Activated T-cell treated with anti-CD3 and anti-CD28 coated beads for 24 hours (primary cell): Measurements from ENCODE around the gene TRAPPC4.
A peak's percentile ranks its signal among the peaks of the same experiment; 100 is the strongest.
"Not testable (repeated sequence)": the region's sequence is repeated elsewhere in the genome, so short reads cannot be mapped to it uniquely, and the experiment has no call there.

Experiments
- DNase-seq: peaks from one replicate; pipeline ENCODE4 v3.0.0-alpha.2; 2020; ENCODE audit warnings: low read depth

TRAPPC4 gene, protein sequence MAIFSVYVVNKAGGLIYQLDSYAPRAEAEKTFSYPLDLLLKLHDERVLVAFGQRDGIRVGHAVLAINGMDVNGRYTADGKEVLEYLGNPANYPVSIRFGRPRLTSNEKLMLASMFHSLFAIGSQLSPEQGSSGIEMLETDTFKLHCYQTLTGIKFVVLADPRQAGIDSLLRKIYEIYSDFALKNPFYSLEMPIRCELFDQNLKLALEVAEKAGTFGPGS

GRCh38 chr11:119018074-119018938 is at the start of gene TRAPPC4, which contains the start of gene RPS25:
Gene TRAPPC4, plus strand, starts transcription at chr11:119018766. Its CDS starts 30 bp downstream, at chr11:119018796.
Gene RPS25, minus strand, starts transcription at chr11:119018343. Its CDS starts 59 bp downstream, at chr11:119018284.
- peak; percentile 90 for DNase-seq

DNA sequence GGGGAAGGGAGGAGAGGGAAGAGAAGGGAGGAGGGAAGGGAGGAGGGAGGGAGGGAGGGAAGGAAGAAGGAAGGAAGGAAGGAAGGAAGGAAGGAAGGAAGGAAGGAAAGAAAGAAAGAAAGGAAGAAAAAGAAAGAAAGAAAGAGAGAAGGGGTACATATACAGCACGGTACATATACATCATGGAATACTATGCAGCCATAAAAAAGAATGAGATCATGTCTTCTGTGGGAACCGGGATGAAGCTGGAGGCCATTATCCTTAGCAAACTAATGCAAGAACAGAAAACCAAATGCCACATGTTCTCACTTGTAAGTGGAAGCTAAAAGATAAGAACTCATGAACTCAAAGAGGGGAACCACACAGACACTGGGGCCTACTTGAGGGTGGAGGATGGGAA is 49.1 kb upstream of the TRAPPC4 start:
- DNase-seq, result not testable (repeated sequence)

GRCh38 chr11:118971646-118972045 is 46.9 kb upstream of the TRAPPC4 start, which contains the start of gene FOXR1:
Gene FOXR1, plus strand, starts transcription at chr11:118971761. Its CDS starts 171 bp downstream, at chr11:118971932.
- no peak for DNase-seq

GRCh38 chr11:118973985-118974384 is 44.6 kb upstream of the TRAPPC4 start:
- DNase-seq, result no peak

- no peak for DNase-seq
Measured at GRCh38 chr11:118975771-118976709, 42.5 kb upstream of the TRAPPC4 start.

- DNase-seq, result no peak
Measured at GRCh38 chr11:118979434-118979833, 39.1 kb upstream of the TRAPPC4 start.

DNA sequence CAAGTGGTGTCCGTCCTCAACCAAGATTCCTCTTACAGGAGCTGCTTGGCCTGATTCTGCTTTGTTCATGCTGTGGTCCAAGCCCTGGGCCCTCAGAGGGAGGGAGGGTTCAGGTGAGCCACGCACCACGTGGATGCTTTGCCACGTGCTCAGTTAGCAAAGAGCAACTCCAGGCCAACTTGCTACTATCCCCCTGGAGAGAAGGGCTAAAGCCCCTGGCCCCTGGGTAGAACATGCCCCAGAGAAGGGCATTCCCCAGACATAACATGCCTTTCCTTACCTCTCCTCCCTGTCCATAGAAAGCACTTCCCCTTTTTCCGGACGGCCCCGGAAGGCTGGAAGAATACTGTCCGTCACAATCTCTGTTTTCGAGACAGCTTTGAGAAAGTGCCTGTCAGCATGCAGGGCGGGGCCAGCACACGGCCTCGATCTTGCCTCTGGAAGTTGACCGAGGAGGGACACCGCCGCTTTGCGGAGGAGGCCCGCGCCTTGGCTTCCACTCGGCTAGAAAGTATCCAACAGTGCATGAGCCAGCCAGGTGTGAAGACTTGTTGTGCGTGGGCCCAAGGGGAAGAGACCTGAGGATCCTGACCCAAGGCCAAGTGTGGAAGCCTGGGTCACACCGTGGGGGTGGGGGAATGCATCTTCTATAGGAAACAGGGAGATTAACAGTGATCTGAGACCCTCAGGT is 38.2 kb upstream of the TRAPPC4 start:
- DNase-seq, result no peak

- DNase-seq, result not testable (repeated sequence)
Measured at GRCh38 chr11:118984337-118984736, 34.2 kb upstream of the TRAPPC4 start.

DNA sequence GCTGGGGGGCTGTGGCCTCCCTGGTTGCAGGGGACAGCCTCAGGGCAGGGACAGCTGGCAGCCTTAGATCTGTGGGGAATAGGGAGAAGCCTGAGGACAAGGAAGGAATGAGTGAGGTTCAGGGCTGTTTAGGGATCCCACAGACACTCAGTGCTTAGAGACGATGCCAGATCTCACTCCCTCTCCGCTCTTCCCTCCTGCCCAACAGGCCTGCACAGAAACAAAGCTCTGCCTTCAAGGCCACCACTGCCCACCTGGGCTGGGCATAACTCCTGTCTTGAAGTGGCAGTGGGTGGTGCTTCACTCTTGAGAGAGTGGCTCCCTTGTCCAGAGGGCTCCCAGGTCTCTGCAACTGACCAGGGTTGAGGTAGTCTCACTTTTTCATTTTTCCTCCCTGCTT is 33.7 kb upstream of the TRAPPC4 start:
- no peak for DNase-seq

GRCh38 chr11:118988280-118988679 is 30.3 kb upstream of the TRAPPC4 start:
- DNase-seq, result no peak

GRCh38 chr11:118991486-118992038 is 27.0 kb upstream of the TRAPPC4 start:
- DNase-seq, result not testable (repeated sequence)

- DNase-seq, result peak; percentile 44
Measured at GRCh38 chr11:118996926-118997626, 21.5 kb upstream of the TRAPPC4 start.

DNA sequence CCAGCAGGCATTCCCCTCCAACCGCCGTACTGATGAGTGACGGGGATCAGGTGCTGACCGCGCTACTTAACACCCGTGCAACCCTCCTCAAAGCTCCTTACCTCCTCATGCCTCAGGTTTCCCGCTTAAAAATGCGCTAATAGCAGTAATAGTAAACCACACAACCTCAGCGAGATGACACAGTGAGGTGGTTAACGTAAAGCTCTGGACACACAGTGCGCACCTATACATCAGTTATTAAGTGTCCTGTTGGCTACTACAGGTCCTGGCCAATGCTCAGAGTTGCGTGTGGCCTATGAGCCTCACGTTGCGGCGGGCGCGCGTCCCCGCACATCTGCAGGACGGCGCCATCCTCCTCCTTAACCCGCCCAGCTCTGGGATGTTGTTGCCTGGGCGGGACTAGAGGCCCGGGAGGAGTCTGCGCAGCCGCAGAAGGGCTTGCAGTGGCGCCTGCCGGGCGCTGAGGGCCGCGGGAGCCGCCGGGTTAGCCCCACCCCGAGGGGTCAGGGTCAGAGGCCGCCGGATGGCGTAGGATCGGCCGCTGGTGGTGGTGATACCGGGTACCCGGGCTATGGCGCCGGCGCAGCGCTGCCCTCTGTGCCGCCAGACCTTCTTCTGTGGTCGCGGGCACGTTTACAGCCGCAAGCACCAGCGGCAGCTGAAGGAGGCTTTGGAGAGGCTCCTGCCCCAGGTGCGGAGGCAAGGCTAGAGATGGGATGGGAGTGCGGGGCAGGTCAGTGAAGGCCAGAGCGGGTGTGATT is 20.8 kb upstream of the TRAPPC4 start, which contains the start of gene CENATAC:
TSS of gene CENATAC (plus strand) at position 512 of the 761 bp plus-strand sequence. CDS start at position 572, 60 bp downstream.
- peak; percentile 93 for DNase-seq

- no peak for DNase-seq
Measured at GRCh38 chr11:118998388-118998717, 20.2 kb upstream of the TRAPPC4 start.

DNA sequence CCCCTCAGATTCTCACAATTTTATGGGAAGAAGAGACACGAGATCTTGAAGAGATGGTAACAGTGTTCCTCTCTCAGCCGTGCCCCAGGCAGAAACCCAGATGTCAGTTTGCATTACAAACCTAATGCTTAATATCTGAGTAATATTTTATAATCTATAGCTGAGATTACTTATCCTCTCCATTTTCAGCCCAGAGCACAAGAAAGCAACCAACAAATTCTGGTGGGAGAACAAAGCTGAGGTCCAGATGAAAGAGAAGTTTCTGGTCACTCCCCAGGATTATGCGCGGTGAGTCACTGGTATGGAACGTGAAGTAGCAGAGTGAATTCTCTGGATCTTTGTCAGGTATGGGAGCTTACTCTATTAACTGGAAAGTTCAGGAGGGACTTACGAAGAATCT is 19.7 kb upstream of the TRAPPC4 start:
- no peak for DNase-seq

- no peak for DNase-seq
Measured at GRCh38 chr11:119000906-119001305, 17.7 kb upstream of the TRAPPC4 start.

- no peak for DNase-seq
Measured at GRCh38 chr11:119006656-119007055, 11.9 kb upstream of the TRAPPC4 start.

- no peak for DNase-seq
Measured at GRCh38 chr11:119011476-119012053, 7.0 kb upstream of the TRAPPC4 start.

- no peak for DNase-seq
Measured at GRCh38 chr11:119012629-119013170, 5.9 kb upstream of the TRAPPC4 start.
